ENCODE results near the gene HBS1L.

The HBS1L gene

DNA sequence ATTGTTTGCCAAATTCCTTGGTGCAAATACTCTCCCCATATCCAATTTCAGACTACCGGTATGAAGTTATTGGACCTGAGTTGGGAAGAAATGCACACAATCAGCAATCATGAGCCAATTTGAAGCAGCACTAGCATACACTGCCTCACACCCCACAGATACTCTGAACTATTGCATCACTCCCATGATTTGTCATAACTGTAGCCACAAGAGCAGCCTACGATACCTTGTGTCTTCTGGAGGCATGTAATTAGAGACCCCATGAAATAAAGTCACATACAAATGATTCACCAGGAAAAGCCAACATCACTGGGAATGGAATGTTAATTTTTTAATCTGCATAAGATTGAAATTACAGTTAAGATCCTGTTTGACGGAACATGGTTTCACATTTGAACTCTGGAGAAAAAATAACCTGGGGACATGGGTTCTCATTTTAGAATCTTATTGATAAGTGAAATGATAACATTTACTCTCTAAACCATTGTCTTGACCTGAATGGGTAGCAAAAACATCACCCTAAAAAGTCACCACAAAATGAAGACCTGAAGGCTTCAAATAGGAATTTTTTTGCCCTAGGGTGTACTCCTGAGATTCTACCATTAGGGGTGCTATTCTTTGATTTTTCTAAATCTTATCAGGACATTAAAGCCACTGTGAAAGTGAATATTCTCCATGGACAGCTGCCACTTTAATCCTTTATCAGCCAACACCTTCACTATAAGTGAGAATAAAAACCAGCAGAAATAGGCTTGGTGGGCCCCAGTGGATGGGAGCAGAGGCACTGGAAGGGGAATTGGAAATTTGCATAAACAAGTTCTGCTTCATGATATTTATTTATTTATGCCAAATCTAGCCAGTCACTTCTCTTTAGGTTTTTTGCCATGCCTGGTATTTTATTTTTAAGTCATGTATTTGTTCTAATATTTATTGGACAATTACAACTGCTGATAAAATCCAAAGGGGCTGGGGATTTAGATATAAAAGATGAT, 34.5 kb upstream of the HBS1L start:
- H3K27me3 ChIP-seq: no peaks in the 10 kb centered on the region
- no peak overlapping the region for H3K4me3 ChIP-seq (ENCODE audit: low read depth, low read length)
- H3K36me3 ChIP-seq: no peaks in the 10 kb centered on the region
- no peaks in the 10 kb centered on the region for H3K9me3 ChIP-seq
- TF ChIP-seq, protein P1, sequence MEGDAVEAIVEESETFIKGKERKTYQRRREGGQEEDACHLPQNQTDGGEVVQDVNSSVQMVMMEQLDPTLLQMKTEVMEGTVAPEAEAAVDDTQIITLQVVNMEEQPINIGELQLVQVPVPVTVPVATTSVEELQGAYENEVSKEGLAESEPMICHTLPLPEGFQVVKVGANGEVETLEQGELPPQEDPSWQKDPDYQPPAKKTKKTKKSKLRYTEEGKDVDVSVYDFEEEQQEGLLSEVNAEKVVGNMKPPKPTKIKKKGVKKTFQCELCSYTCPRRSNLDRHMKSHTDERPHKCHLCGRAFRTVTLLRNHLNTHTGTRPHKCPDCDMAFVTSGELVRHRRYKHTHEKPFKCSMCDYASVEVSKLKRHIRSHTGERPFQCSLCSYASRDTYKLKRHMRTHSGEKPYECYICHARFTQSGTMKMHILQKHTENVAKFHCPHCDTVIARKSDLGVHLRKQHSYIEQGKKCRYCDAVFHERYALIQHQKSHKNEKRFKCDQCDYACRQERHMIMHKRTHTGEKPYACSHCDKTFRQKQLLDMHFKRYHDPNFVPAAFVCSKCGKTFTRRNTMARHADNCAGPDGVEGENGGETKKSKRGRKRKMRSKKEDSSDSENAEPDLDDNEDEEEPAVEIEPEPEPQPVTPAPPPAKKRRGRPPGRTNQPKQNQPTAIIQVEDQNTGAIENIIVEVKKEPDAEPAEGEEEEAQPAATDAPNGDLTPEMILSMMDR (IDR thresholded peaks at IDR 0.05; ENCODE audit: low read depth, low read length): peak; percentile 51
- no peaks in the 10 kb centered on the region for H3K4me1 ChIP-seq
- DNase-seq: no peak

DNA sequence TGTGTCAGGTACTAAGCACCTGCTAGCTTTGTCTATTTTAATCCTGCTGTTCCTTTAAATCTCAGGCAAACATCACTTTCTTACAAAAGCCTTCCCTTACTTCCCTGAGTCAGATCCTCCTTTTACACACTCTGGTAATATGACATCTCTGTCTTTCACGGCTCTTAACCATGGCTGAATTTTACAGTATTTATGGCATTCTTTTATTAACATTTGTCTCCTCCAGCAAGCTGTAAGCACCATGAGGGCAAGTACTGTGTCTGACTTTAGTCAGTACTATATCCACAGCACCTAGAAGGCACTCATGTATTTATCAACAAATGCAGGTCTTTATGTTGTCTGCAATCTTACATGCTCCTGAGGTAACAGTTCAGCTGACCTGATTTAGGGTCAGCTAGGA, 33.7 kb upstream of the HBS1L start:
- H3K4me1 ChIP-seq: no peaks in the 10 kb centered on the region
- no peaks in the 10 kb centered on the region for H3K9me3 ChIP-seq
- no peak for DNase-seq
- no peaks in the 10 kb centered on the region for H3K36me3 ChIP-seq
- no peak overlapping the region for H3K4me3 ChIP-seq (ENCODE audit: low read depth, low read length)
- no peaks in the 10 kb centered on the region for H3K27me3 ChIP-seq
- TF ChIP-seq, protein P1 (IDR thresholded peaks at IDR 0.05; ENCODE audit: low read depth, low read length): no peak

DNA sequence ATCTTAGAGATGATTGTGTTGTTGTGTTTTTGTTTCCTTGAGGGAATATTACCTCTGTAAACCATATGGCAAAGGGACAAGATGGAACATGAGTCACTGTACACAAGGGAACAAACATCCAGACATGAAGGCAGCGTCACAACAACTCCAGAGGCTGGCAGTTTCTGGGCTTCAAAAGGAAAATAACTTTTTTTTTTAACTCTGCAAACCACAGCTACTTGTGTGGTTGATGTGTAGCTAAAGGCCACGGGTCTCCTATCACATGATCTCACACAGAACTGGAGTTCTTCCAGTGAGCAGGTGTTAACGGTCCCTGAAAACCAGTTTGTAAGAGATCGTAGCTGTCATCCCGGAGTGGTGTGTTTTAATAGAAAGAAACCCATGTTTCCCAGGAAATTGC, 33.2 kb upstream of the HBS1L start:
- no peaks in the 10 kb centered on the region for H3K27me3 ChIP-seq
- no peaks in the 10 kb centered on the region for H3K4me1 ChIP-seq
- no peak for DNase-seq
- no peak overlapping the region for H3K4me3 ChIP-seq (ENCODE audit: low read depth, low read length)
- H3K36me3 ChIP-seq: no peaks in the 10 kb centered on the region
- H3K9me3 ChIP-seq: no peaks in the 10 kb centered on the region
- TF ChIP-seq, protein P1 (IDR thresholded peaks at IDR 0.05; ENCODE audit: low read depth, low read length): no peak

DNA sequence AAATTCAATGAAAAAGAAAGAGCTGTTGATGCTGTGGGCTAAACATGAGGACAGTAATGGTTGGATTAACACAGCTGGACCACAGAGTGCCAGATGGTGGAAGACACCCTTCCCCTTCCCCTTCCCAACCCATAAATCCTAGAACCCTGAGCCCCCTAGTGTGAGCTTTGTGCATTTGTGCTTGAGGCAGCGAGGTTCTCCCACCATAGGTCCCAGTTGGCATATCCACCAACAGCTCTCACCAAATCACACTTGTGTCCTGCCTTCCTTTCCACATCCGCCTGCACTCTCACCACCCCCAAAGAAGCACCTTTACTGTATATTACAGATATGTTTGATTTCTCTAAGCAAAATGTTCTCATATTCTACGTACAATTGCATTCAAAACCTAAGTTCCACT, 32.8 kb upstream of the HBS1L start:
- peak; percentile 24 for DNase-seq
- no peaks in the 10 kb centered on the region for H3K4me1 ChIP-seq
- no peaks in the 10 kb centered on the region for H3K27me3 ChIP-seq
- no peaks in the 10 kb centered on the region for H3K36me3 ChIP-seq
- no peaks in the 10 kb centered on the region for H3K9me3 ChIP-seq
- no peak overlapping the region for H3K4me3 ChIP-seq (ENCODE audit: low read depth, low read length)
- TF ChIP-seq, protein P1 (IDR thresholded peaks at IDR 0.05; ENCODE audit: low read depth, low read length): peak; percentile 45

DNA sequence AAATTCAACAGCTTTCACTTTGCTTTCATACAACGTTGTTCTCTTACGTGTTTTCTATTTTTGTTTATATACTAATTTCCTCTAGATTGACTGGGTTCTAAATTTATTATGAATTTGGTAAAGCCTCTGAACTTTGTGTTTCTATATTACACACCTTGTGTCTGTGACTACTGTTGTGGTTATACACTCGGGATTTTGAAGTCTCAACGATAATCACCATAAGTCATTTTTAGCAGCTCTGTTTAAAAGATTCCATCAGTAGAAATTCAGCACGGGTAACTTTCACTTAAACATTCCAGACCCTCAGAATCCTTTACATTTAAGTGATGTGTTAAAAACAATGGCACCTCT, 31.8 kb upstream of the HBS1L start:
- no peak overlapping the region for H3K4me3 ChIP-seq (ENCODE audit: low read depth, low read length)
- no peaks in the 10 kb centered on the region for H3K4me1 ChIP-seq
- no peaks in the 10 kb centered on the region for H3K27me3 ChIP-seq
- TF ChIP-seq, protein P1 (IDR thresholded peaks at IDR 0.05; ENCODE audit: low read depth, low read length): no peak
- no peaks in the 10 kb centered on the region for H3K36me3 ChIP-seq
- no peak for DNase-seq
- no peaks in the 10 kb centered on the region for H3K9me3 ChIP-seq

DNA sequence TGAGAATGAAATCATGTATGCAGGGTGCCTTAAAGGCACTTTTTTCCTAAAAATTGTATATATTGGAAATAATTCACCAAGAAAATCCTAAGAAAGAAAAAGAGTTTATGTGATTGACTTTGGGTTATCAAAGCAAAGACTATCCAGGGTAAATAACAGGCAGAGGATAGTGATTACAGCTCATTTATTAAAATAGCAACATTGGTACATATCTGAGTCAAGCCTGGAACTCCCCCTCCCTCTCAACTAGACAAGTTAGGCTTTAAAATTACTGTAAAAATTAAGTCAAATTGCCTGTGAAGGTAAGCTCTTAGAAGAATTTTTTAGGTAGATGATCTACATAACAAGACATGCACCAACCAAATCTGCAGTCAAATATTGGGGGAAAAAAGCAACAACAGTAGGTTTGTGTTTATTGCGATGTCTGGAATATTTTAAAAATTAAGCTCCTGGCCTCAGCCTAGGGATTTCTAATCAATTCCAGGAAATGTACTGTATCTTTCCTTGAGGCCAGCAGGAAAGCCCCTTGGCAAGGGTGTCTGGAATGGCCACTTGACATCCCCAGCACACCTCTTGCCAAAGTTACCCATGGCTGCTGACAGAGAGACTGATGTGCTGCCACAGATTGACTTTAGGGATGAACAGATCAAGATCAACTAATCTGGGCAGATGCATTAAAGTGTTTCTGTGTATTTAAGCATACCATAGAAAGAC, 31.2 kb upstream of the HBS1L start:
- Histone ChIP-seq H3K36me3 (no peaks in the 10 kb centered on the region), H3K27me3 (no peaks in the 10 kb centered on the region), H3K4me3 (ENCODE audit: low read depth, low read length) (no peak overlapping the region), H3K4me1 (no peaks in the 10 kb centered on the region), H3K9me3 (no peaks in the 10 kb centered on the region)
- DNase-seq: no peak
- TF ChIP-seq, protein P1 (IDR thresholded peaks at IDR 0.05; ENCODE audit: low read depth, low read length): no peak

Data from BE2C (cell line).